HepG2 (cell line): ENCODE data around the gene SPON2.

ENCODE experiments used
- MIER3 ChIP-seq: IDR thresholded peaks from 2 replicates; pipeline ENCODE4 v1.6.1; 2016; ENCODE audit warnings: missing compliant biosample characterization, borderline replicate concordance
- ZNF225 ChIP-seq: sonication (generic); formaldehyde crosslinking; IDR thresholded peaks from 2 replicates; pipeline ENCODE4 v1.4.0; 2020; ENCODE audit warnings: mild to moderate bottlenecking, missing genetic modification reagents
- TF ChIP-seq, protein P1 (sequence below): sonication (generic); formaldehyde crosslinking; IDR thresholded peaks from 2 replicates; pipeline ENCODE4 v1.5.0; 2020; ENCODE audit warnings: mild to moderate bottlenecking, missing genetic modification reagents, moderate library complexity
- TF ChIP-seq, protein P2 (sequence below): IDR thresholded peaks from 2 replicates; pipeline ENCODE4 v1.6.1; 2012; ENCODE audit warnings: low read length, improper control_type of control experiment

DNA sequence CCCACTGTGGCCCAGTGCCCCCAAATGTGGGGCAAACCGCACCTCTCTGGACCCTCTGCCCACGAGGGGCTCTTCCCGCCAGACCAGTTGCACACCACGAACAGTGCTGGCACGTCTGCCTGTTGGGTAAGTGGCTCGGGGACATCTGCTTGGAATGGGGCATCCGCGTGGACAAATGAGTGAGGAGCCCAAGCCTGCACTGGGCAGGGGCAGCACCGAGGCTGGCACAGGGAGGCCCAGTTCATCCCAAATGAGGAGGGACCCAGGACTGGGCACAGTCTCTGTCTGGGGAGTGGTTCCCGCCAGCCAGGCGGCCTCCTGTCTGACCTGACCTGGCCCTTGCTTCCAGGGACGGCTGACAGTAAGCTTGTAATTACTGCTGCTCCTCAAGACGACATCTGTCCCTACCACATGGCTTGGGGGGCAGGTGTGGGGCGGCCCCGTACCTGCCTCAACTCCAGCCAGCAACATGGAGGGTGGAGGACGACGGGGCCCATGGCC, 3.2 kb downstream of the SPON2 start:
- TF ChIP-seq ZNF225 (CRISPR knock-in tag): no peak
- no peak for TF ChIP-seq MIER3 (CRISPR knock-in tag)
- TF ChIP-seq, protein P1, sequence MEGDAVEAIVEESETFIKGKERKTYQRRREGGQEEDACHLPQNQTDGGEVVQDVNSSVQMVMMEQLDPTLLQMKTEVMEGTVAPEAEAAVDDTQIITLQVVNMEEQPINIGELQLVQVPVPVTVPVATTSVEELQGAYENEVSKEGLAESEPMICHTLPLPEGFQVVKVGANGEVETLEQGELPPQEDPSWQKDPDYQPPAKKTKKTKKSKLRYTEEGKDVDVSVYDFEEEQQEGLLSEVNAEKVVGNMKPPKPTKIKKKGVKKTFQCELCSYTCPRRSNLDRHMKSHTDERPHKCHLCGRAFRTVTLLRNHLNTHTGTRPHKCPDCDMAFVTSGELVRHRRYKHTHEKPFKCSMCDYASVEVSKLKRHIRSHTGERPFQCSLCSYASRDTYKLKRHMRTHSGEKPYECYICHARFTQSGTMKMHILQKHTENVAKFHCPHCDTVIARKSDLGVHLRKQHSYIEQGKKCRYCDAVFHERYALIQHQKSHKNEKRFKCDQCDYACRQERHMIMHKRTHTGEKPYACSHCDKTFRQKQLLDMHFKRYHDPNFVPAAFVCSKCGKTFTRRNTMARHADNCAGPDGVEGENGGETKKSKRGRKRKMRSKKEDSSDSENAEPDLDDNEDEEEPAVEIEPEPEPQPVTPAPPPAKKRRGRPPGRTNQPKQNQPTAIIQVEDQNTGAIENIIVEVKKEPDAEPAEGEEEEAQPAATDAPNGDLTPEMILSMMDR: no peak
- TF ChIP-seq, protein P2, sequence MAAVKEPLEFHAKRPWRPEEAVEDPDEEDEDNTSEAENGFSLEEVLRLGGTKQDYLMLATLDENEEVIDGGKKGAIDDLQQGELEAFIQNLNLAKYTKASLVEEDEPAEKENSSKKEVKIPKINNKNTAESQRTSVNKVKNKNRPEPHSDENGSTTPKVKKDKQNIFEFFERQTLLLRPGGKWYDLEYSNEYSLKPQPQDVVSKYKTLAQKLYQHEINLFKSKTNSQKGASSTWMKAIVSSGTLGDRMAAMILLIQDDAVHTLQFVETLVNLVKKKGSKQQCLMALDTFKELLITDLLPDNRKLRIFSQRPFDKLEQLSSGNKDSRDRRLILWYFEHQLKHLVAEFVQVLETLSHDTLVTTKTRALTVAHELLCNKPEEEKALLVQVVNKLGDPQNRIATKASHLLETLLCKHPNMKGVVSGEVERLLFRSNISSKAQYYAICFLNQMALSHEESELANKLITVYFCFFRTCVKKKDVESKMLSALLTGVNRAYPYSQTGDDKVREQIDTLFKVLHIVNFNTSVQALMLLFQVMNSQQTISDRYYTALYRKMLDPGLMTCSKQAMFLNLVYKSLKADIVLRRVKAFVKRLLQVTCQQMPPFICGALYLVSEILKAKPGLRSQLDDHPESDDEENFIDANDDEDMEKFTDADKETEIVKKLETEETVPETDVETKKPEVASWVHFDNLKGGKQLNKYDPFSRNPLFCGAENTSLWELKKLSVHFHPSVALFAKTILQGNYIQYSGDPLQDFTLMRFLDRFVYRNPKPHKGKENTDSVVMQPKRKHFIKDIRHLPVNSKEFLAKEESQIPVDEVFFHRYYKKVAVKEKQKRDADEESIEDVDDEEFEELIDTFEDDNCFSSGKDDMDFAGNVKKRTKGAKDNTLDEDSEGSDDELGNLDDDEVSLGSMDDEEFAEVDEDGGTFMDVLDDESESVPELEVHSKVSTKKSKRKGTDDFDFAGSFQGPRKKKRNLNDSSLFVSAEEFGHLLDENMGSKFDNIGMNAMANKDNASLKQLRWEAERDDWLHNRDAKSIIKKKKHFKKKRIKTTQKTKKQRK: no peak
